DND-41 (cell line): ENCODE results near the gene NCOA5.

Experiments used
- EZH2 ChIP-seq: IDR thresholded peaks from 3 replicates; pipeline ENCODE4 v1.6.1; 2012; ENCODE audit warnings: borderline replicate concordance, low read depth, mild to moderate bottlenecking, moderate library complexity, low read length, inconsistent platforms; ENCODE audit not compliant: severe bottlenecking
- TF ChIP-seq, protein P1 (sequence below): IDR thresholded peaks from 2 replicates; pipeline ENCODE4 v1.5.1; 2012; ENCODE audit warnings: borderline replicate concordance, low read length, moderate library complexity, mild to moderate bottlenecking; ENCODE audit not compliant: poor library complexity, severe bottlenecking; ENCODE audit errors: extremely low read depth

DNA sequence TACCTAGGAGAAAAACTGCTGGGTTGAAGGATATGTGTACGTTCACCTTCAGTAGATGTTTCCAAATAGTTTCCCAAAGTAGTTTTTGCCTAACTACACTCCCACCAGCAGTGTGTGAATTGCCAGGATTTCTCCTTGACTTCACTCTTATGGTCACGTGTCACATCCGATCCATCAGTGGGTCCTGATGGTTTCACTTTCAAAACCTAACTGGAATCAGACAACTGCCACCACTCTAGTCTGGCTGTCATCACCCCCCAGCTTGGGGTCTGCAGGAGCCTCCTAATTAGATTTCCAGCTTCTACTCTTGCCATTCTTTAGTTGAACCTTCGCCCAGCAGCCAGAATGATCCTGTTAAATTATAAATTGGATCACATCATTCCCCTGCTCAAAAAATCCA is 69.2 kb downstream of the NCOA5 start:
- TF ChIP-seq, protein P1, sequence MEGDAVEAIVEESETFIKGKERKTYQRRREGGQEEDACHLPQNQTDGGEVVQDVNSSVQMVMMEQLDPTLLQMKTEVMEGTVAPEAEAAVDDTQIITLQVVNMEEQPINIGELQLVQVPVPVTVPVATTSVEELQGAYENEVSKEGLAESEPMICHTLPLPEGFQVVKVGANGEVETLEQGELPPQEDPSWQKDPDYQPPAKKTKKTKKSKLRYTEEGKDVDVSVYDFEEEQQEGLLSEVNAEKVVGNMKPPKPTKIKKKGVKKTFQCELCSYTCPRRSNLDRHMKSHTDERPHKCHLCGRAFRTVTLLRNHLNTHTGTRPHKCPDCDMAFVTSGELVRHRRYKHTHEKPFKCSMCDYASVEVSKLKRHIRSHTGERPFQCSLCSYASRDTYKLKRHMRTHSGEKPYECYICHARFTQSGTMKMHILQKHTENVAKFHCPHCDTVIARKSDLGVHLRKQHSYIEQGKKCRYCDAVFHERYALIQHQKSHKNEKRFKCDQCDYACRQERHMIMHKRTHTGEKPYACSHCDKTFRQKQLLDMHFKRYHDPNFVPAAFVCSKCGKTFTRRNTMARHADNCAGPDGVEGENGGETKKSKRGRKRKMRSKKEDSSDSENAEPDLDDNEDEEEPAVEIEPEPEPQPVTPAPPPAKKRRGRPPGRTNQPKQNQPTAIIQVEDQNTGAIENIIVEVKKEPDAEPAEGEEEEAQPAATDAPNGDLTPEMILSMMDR, result no peak
- no peak for TF ChIP-seq EZH2
